ES-I3 (cell line): ENCODE measurements around the gene LEFTY1.

Experiments
- H3K36me3 ChIP-seq: 2 replicates; pipeline ENCODE4 v1.6.1; 2013; ENCODE audit warnings: mild to moderate bottlenecking, low read length, control low read depth, moderate library complexity; ENCODE audit not compliant: insufficient read depth
- H3K4me1 ChIP-seq: 2 replicates; pipeline ENCODE4 v1.6.1; 2013; ENCODE audit warnings: mild to moderate bottlenecking, control low read depth, low read length; ENCODE audit not compliant: insufficient read depth
- H3K9ac ChIP-seq: 2 replicates; pipeline ENCODE4 v1.6.1; 2013; ENCODE audit warnings: low read depth, mild to moderate bottlenecking, low read length, moderate library complexity
- H3K9me3 ChIP-seq: 2 replicates; pipeline ENCODE4 v1.6.1; 2013; ENCODE audit warnings: mild to moderate bottlenecking, low read length, moderate library complexity; ENCODE audit not compliant: control insufficient read depth, insufficient read depth

The LEFTY1 gene

GRCh38 chr1:225887030-225887314 is 2.0 kb downstream of the LEFTY1 start:
- Histone ChIP-seq H3K9me3 (no peaks in the 10 kb centered on the region), H3K9ac (no peak overlapping the region), H3K36me3 (no peaks in the 10 kb centered on the region), H3K4me1 (peaks cover 22% of the 10 kb centered on the region)

GRCh38 chr1:225886159-225887029 is 2.6 kb downstream of the LEFTY1 start:
- H3K4me1 ChIP-seq, result peaks cover 22% of the 10 kb centered on the region
- H3K9ac ChIP-seq, result no peak overlapping the region
- no peaks in the 10 kb centered on the region for H3K9me3 ChIP-seq
- no peaks in the 10 kb centered on the region for H3K36me3 ChIP-seq

GRCh38 chr1:225885336-225885735 is 3.6 kb downstream of the LEFTY1 start:
- Histone ChIP-seq H3K9me3 (no peaks in the 10 kb centered on the region), H3K4me1 (peaks cover 17% of the 10 kb centered on the region), H3K36me3 (no peaks in the 10 kb centered on the region), H3K9ac (no peak overlapping the region)

- Histone ChIP-seq H3K36me3 (no peaks in the 10 kb centered on the region), H3K9me3 (no peaks in the 10 kb centered on the region), H3K4me1 (peaks cover 11% of the 10 kb centered on the region), H3K9ac (no peak overlapping the region)
These were observed 5.2 kb downstream of the LEFTY1 start for GRCh38 chr1:225883616-225884265.

GRCh38 chr1:225882694-225883615 is 6.0 kb downstream of the LEFTY1 start:
- H3K9me3 ChIP-seq, result no peaks in the 10 kb centered on the region
- H3K9ac ChIP-seq, result peak overlapping the region; percentile 90
- no peaks in the 10 kb centered on the region for H3K36me3 ChIP-seq
- H3K4me1 ChIP-seq, result peaks cover 14% of the 10 kb centered on the region

GRCh38 chr1:225881959-225882693 is 6.8 kb downstream of the LEFTY1 start, which contains the start of gene TMEM63A:
TMEM63A (minus strand) TSS chr1:225882380; CDS start chr1:225877580, 4,800 bp downstream.
- Histone ChIP-seq H3K9ac (peak within 1 kb of the TSS; percentile 90), H3K9me3 (no peaks in the 10 kb centered on the region), H3K36me3 (peaks cover under 1% of the 10 kb centered on the region; the same call in 1 of the 2 replicates), H3K4me1 (peaks cover 16% of the 10 kb centered on the region)

- Histone ChIP-seq H3K9me3 (no peaks in the 10 kb centered on the region), H3K36me3 (peaks cover 4% of the 10 kb centered on the region; the same call in 1 of the 2 replicates), H3K4me1 (peaks cover 18% of the 10 kb centered on the region), H3K9ac (peak overlapping the region; percentile 90)
These were observed 7.6 kb downstream of the LEFTY1 start for GRCh38 chr1:225881081-225881958.

- H3K9ac ChIP-seq, result no peak overlapping the region
- H3K4me1 ChIP-seq, result peaks cover 19% of the 10 kb centered on the region
- peaks cover 4% of the 10 kb centered on the region; the same call in 1 of the 2 replicates for H3K36me3 ChIP-seq
These were observed 8.3 kb downstream of the LEFTY1 start for GRCh38 chr1:225880636-225881035.

GRCh38 chr1:225880222-225880588 is 8.7 kb downstream of the LEFTY1 start:
- Histone ChIP-seq H3K9me3 (no peaks in the 10 kb centered on the region), H3K4me1 (peaks cover 21% of the 10 kb centered on the region), H3K36me3 (peaks cover 5% of the 10 kb centered on the region), H3K9ac (no peak overlapping the region)

More at GRCh38 chr1:225880636-225881035, 8.3 kb downstream of the LEFTY1 start:
- H3K9me3 ChIP-seq, result no peaks in the 10 kb centered on the region

GRCh38 chr1:225879521-225880221 is 9.3 kb downstream of the LEFTY1 start:
- Histone ChIP-seq H3K9ac (no peak overlapping the region), H3K9me3 (no peaks in the 10 kb centered on the region), H3K36me3 (peaks cover 7% of the 10 kb centered on the region), H3K4me1 (peaks cover 23% of the 10 kb centered on the region)

GRCh38 chr1:225878282-225878681 is 10.7 kb downstream of the LEFTY1 start:
- H3K4me1 ChIP-seq, result peaks cover 23% of the 10 kb centered on the region

GRCh38 chr1:225877580-225877979 is 11.4 kb downstream of the LEFTY1 start:
- Histone ChIP-seq H3K9me3 (no peaks in the 10 kb centered on the region), H3K9ac (no peak overlapping the region), H3K4me1 (peaks cover 23% of the 10 kb centered on the region), H3K36me3 (peaks cover 20% of the 10 kb centered on the region)

More at GRCh38 chr1:225878282-225878681, 10.7 kb downstream of the LEFTY1 start:
- no peaks in the 10 kb centered on the region for H3K9me3 ChIP-seq
- H3K36me3 ChIP-seq, result peaks cover 16% of the 10 kb centered on the region
- no peak overlapping the region for H3K9ac ChIP-seq
